Ishikawa (cell line): ENCODE data around the gene FOXA1.

Source experiments
- CEBPB ChIP-seq: IDR thresholded peaks from 2 replicates; pipeline ENCODE4 v1.6.1; 2012
- CREB1 ChIP-seq: IDR thresholded peaks from 2 replicates; pipeline ENCODE4 v1.6.1; 2012; ENCODE audit warnings: low read depth
- EGR1 ChIP-seq: IDR thresholded peaks from 2 replicates; pipeline ENCODE4 v1.6.1; 2012
- EP300 ChIP-seq: IDR thresholded peaks from 2 replicates; pipeline ENCODE4 v1.6.1; 2012; ENCODE audit warnings: borderline replicate concordance
- FOXM1 ChIP-seq: IDR thresholded peaks from 2 replicates; pipeline ENCODE4 v1.6.1; 2012; ENCODE audit warnings: low read depth, borderline replicate concordance
- MAX ChIP-seq: IDR thresholded peaks from 2 replicates; pipeline ENCODE4 v1.6.1; 2012
- NFIC ChIP-seq: IDR thresholded peaks from 2 replicates; pipeline ENCODE4 v1.6.1; 2012
- RAD21 ChIP-seq: IDR thresholded peaks from 2 replicates; pipeline ENCODE4 v1.6.1; 2012; ENCODE audit warnings: low read depth
- TAF1 ChIP-seq: IDR thresholded peaks from 2 replicates; pipeline ENCODE4 v1.6.1; 2012; ENCODE audit warnings: low read depth, mild to moderate bottlenecking
- TCF12 ChIP-seq: IDR thresholded peaks from 2 replicates; pipeline ENCODE4 v1.6.1; 2012; ENCODE audit warnings: low read depth
- TEAD4 ChIP-seq: IDR thresholded peaks from 2 replicates; pipeline ENCODE4 v1.6.1; 2012
- YY1 ChIP-seq: IDR thresholded peaks from 2 replicates; pipeline ENCODE4 v1.6.1; 2012; ENCODE audit warnings: low read depth
- ZBTB7A ChIP-seq: IDR thresholded peaks from 2 replicates; pipeline ENCODE4 v1.6.1; 2012; ENCODE audit warnings: low read depth
- TF ChIP-seq, protein P1 (sequence below): IDR thresholded peaks from 2 replicates; pipeline ENCODE4 v1.6.1; 2012; ENCODE audit warnings: low read depth, mild to moderate bottlenecking
- TF ChIP-seq, protein P2 (sequence below): IDR thresholded peaks from 2 replicates; pipeline ENCODE4 v1.6.1; 2012

The FOXA1 gene

GRCh38 chr14:37545174-37545573 lies 49.9 kb downstream of the FOXA1 start:
- TF ChIP-seq TAF1 (no peak), MAX (no peak), NFIC (no peak), RAD21 (no peak), ZBTB7A (no peak), CEBPB (no peak), YY1 (no peak), CREB1 (no peak), EP300 (no peak), TCF12 (no peak), TEAD4 (no peak), FOXM1 (no peak), EGR1 (no peak)
- TF ChIP-seq, protein P1, sequence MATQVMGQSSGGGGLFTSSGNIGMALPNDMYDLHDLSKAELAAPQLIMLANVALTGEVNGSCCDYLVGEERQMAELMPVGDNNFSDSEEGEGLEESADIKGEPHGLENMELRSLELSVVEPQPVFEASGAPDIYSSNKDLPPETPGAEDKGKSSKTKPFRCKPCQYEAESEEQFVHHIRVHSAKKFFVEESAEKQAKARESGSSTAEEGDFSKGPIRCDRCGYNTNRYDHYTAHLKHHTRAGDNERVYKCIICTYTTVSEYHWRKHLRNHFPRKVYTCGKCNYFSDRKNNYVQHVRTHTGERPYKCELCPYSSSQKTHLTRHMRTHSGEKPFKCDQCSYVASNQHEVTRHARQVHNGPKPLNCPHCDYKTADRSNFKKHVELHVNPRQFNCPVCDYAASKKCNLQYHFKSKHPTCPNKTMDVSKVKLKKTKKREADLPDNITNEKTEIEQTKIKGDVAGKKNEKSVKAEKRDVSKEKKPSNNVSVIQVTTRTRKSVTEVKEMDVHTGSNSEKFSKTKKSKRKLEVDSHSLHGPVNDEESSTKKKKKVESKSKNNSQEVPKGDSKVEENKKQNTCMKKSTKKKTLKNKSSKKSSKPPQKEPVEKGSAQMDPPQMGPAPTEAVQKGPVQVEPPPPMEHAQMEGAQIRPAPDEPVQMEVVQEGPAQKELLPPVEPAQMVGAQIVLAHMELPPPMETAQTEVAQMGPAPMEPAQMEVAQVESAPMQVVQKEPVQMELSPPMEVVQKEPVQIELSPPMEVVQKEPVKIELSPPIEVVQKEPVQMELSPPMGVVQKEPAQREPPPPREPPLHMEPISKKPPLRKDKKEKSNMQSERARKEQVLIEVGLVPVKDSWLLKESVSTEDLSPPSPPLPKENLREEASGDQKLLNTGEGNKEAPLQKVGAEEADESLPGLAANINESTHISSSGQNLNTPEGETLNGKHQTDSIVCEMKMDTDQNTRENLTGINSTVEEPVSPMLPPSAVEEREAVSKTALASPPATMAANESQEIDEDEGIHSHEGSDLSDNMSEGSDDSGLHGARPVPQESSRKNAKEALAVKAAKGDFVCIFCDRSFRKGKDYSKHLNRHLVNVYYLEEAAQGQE: no peak
- TF ChIP-seq, protein P2, sequence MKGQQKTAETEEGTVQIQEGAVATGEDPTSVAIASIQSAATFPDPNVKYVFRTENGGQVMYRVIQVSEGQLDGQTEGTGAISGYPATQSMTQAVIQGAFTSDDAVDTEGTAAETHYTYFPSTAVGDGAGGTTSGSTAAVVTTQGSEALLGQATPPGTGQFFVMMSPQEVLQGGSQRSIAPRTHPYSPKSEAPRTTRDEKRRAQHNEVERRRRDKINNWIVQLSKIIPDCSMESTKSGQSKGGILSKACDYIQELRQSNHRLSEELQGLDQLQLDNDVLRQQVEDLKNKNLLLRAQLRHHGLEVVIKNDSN: no peak

- TF ChIP-seq CREB1 (no peak), NFIC (no peak), YY1 (no peak), TCF12 (no peak), EGR1 (no peak), TAF1 (no peak), EP300 (no peak), RAD21 (no peak), ZBTB7A (no peak), CEBPB (no peak), TEAD4 (no peak), MAX (no peak), FOXM1 (no peak)
- TF ChIP-seq, protein P2: no peak
- TF ChIP-seq, protein P1: no peak
Observed at GRCh38 chr14:37544407-37544806, 50.6 kb downstream of the FOXA1 start.

GRCh38 chr14:37539992-37540391 lies 55.1 kb downstream of the FOXA1 start:
- no peak for TF ChIP-seq NFIC
- no peak for TF ChIP-seq CEBPB
- TF ChIP-seq YY1: no peak
- no peak for TF ChIP-seq CREB1
- TF ChIP-seq TAF1: no peak
- TF ChIP-seq RAD21: no peak
